K562 (cell line): ENCODE data around the gene C10orf53. TPM values are rescaled to one million over a fixed set of nuclear protein-coding genes. Genes with fewer than 3 reads are reported as not detected.

Source experiments
- ATAC-seq: fragments of 200-7000 bp; cut with Tn5 transposase; 3 replicates; pipeline ENCODE4 v1.9.1; 2020; ENCODE audit warnings: moderate library complexity
- BruUV-seq: library from RNA; stranded (reverse); fragments of 400-500 nt; replicated peaks from 2 replicates; lab custom pipeline; 2021; lab: Mats Ljungman, UMichigan
- CTCF ChIA-PET: fragments of 300-600 bp; formaldehyde crosslinking; extraction: SDS; loops from one replicate; lab custom pipeline; 2021; ENCODE audit warnings: low intra/inter-chr PET ratio; lab: Yijun Ruan, JAX
- POLR2A ChIA-PET: fragments of 300-600, 350-650 bp; sonication (Branson Sonifier 250); formaldehyde crosslinking; extraction: SDS; loops from one replicate; lab custom pipeline; 2021; ENCODE audit warnings: antibody characterized with exemption, inconsistent platforms; lab: Yijun Ruan, JAX
- DNase-seq, 4 experiments: peaks; one replicate each; pipeline versions ENCODE4 v3.0.0 to v3.0.0-alpha.2; 2011 to 2018; ENCODE audit warnings: low spot score in 3 of 4, mixed read lengths in 3 of 4; ENCODE audit errors: extremely low read depth in 1 of 4
- FAIRE-seq: peaks from 2 replicates; lab custom pipeline; 2011; peaks lifted over from hg19 to GRCh38; lab: Jason Lieb, UNC
- H2AFZ ChIP-seq: 2 replicates; pipeline ENCODE4 v1.6.0; 2011; ENCODE audit warnings: low read depth, low read length, control low read depth, inconsistent platforms
- H3K27ac ChIP-seq: fragments of 200-600 bp; 3 replicates; pipeline ENCODE4 v1.8.0; 2011; ENCODE audit warnings: low read depth, mild to moderate bottlenecking, control low read depth, inconsistent platforms, low read length, moderate library complexity, mixed read lengths; ENCODE audit errors: extremely low read depth
- H3K27me3 ChIP-seq, 2 experiments: fragments of 300-600 bp in 1 of 2; 2 replicates in 1 of 2; 3 replicates in 1 of 2; pipeline versions ENCODE4 v1.6.0 to v1.8.0; 2011; ENCODE audit warnings: inconsistent platforms in 2 of 2, low read length in 2 of 2, mild to moderate bottlenecking in 1 of 2, mixed read lengths in 1 of 2, moderate library complexity in 1 of 2; ENCODE audit not compliant: control insufficient read depth in 2 of 2, insufficient read depth in 2 of 2
- H3K36me3 ChIP-seq: fragments of 300-600 bp; 3 replicates; pipeline ENCODE4 v1.8.0; 2011; ENCODE audit warnings: mild to moderate bottlenecking, low read length, inconsistent platforms; ENCODE audit not compliant: control insufficient read depth, insufficient read depth
- H3K4me1 ChIP-seq, 2 experiments: fragments of 200-600 bp in 1 of 2; replicated peaks in 1 of 2; 2 replicates in 1 of 2; 3 replicates in 1 of 2; pipeline versions ENCODE4 v1.5.1 to v1.8.0; 2011; ENCODE audit warnings: inconsistent platforms in 2 of 2, low read length in 2 of 2, mild to moderate bottlenecking in 1 of 2, mixed read lengths in 1 of 2, moderate library complexity in 1 of 2; ENCODE audit not compliant: control insufficient read depth in 2 of 2, insufficient read depth in 2 of 2
- H3K4me2 ChIP-seq: 2 replicates; pipeline ENCODE4 v1.6.1; 2011; ENCODE audit warnings: low read length, control low read depth, inconsistent platforms, mixed read lengths; ENCODE audit not compliant: insufficient read depth
- H3K4me3 ChIP-seq: fragments of 200-600 bp; sonication (generic), shearing (Covaris generic); 2 replicates; pipeline ENCODE4 v1.5.1; 2016; ENCODE audit warnings: control low read depth, inconsistent platforms
- H3K79me2 ChIP-seq: fragments of 200-600 bp; 3 replicates; pipeline ENCODE4 v1.8.0; 2011; ENCODE audit warnings: low read length, inconsistent platforms; ENCODE audit not compliant: control insufficient read depth, insufficient read depth
- H3K9ac ChIP-seq, 2 experiments: 2 replicates each; pipeline versions ENCODE4 v1.6.0 to v1.6.1; 2011; ENCODE audit warnings: low read depth in 2 of 2, low read length in 2 of 2, control low read depth in 1 of 2, inconsistent platforms in 1 of 2, mild to moderate bottlenecking in 1 of 2, mixed read lengths in 1 of 2; ENCODE audit not compliant: insufficient read depth in 1 of 2
- H3K9me1 ChIP-seq: one replicate; pipeline ENCODE4 v1.6.0; 2011; ENCODE audit warnings: inconsistent platforms, mild to moderate bottlenecking, low read length, moderate library complexity; ENCODE audit not compliant: control insufficient read depth, insufficient read depth
- H3K9me3 ChIP-seq: replicated peaks from 2 replicates; pipeline ENCODE4 v1.5.1; 2011; ENCODE audit warnings: low read depth, low read length, inconsistent platforms; ENCODE audit not compliant: control insufficient read depth, insufficient read depth
- H4K20me1 ChIP-seq: replicated peaks from 2 replicates; pipeline ENCODE4 v1.6.1; 2011; ENCODE audit warnings: low read length, inconsistent platforms, mixed read lengths; ENCODE audit not compliant: control insufficient read depth, insufficient read depth
- ADNP ChIP-seq: fragments of 200-800 bp; sonication (Bioruptor generic); IDR thresholded peaks from 2 replicates; pipeline ENCODE4 v1.6.1; 2016; ENCODE audit warnings: missing genetic modification characterization, missing compliant biosample characterization
- BDP1 ChIP-seq: IDR thresholded peaks from 3 replicates; pipeline ENCODE4 v1.6.1; 2011; ENCODE audit not compliant: insufficient read length, insufficient read depth
- CHD1 ChIP-seq: fragments of 200-600 bp; sonication (generic); IDR thresholded peaks from one replicate; pipeline ENCODE4 v1.6.1; 2012; ENCODE audit warnings: mild to moderate bottlenecking, moderate library complexity, low read length, inconsistent platforms
- DNMT1 ChIP-seq: fragments of 450-650 bp; IDR thresholded peaks from 2 replicates; pipeline ENCODE4 v1.6.1; 2016; ENCODE audit warnings: antibody characterized with exemption, mild to moderate bottlenecking
- E2F1 ChIP-seq: sonication (generic); formaldehyde crosslinking; IDR thresholded peaks from 2 replicates; pipeline ENCODE4 v1.8.1; 2023; ENCODE audit warnings: mild to moderate bottlenecking, missing genetic modification reagents, moderate library complexity
- GATA2 ChIP-seq: sonication (generic); formaldehyde crosslinking; IDR thresholded peaks from 2 replicates; pipeline ENCODE4 v1.4.0; 2020; ENCODE audit warnings: mild to moderate bottlenecking, missing genetic modification reagents
- LEF1 ChIP-seq: fragments of 450-650 bp; IDR thresholded peaks from 2 replicates; pipeline ENCODE4 v1.6.1; 2016; ENCODE audit warnings: mild to moderate bottlenecking
- RNF219 ChIP-seq: fragments of 250-450 bp; sonication (Bioruptor Pico); IDR thresholded peaks from 2 replicates; pipeline ENCODE4 v1.5.0; 2022; ENCODE audit warnings: mild to moderate bottlenecking
- SAP30 ChIP-seq: fragments of 200-600 bp; sonication (generic); IDR thresholded peaks from 2 replicates; pipeline ENCODE4 v1.6.1; 2012; ENCODE audit warnings: borderline replicate concordance, low read depth, mild to moderate bottlenecking, moderate library complexity, low read length, control low read depth, inconsistent platforms; ENCODE audit not compliant: insufficient read depth, poor library complexity, severe bottlenecking
- ZKSCAN1 ChIP-seq: fragments of 150-350 bp; IDR thresholded peaks from 2 replicates; pipeline ENCODE4 v1.6.1; 2016; ENCODE audit warnings: low read depth, low read length
- ZNF24 ChIP-seq: fragments of 450-650 bp; IDR thresholded peaks from 2 replicates; pipeline ENCODE4 v1.6.1; 2016
- WGBS: fragments of 100-300 bp; shearing (Covaris generic); methylation state at CpG from one replicate; pipeline ENCODE4 v1.1.6; 2016; ENCODE audit warnings: low coverage, mixed read lengths; ENCODE audit not compliant: insufficient coverage; ENCODE audit errors: missing lambda C conversion rate; 5-methylcytosine and 5-hydroxymethylcytosine counted together
- in situ Hi-C: fragments of 300-500 bp; cut with MboI; formaldehyde crosslinking; loops from 4 replicates; pipeline ENCODE4 v1.15.0; 2018; ENCODE audit warnings: inconsistent platforms, mixed read lengths
- intact Hi-C: fragments of 100-400 bp; cut with micrococcal nuclease; formaldehyde crosslinking; loops from 2 replicates; pipeline ENCODE4 v1.14.2; 2022
- polyA plus RNA-seq, 8 experiments: library from polyadenylated mRNA; depleted of rRNA in 4 of 8; stranded (reverse) in 5 of 8; unstranded in 3 of 8; fragments of >200 nt; fragmentation: Nextera tagmentation in 2 of 8; fragmentation: Illumina TruSeq in 1 of 8; extraction: Ambion mirVana in 2 of 8; extraction: Trizol in 1 of 8; gene quantifications; 2 replicates each; pipeline versions ENCODE4 v1.2.1 to v1.2.3, GENCODE V29; 2011 to 2014; ENCODE audit warnings: inconsistent platforms in 1 of 8, missing spikeins in 1 of 8
- total RNA-seq, 7 experiments: library from RNA; depleted of rRNA in 6 of 7; stranded (reverse); fragments of >200 nt in 6 of 7; fragmentation: Illumina TruSeq in 2 of 7; extraction: Trizol in 2 of 7; gene quantifications; 2 replicates each; pipeline versions ENCODE4 v1.2.1 to v1.2.3, GENCODE V29; 2011 to 2021; ENCODE audit warnings: low replicate concordance in 1 of 7
- TF ChIP-seq, protein P1 (sequence below): fragments of 150-350 bp; conservative IDR thresholded peaks from 2 replicates; pipeline ENCODE4 v1.6.1; 2014; ENCODE audit warnings: low read length
- TF ChIP-seq, protein P2 (sequence below): fragments of 450-650 bp; IDR thresholded peaks from 2 replicates; pipeline ENCODE4 v1.6.1; 2016; ENCODE audit warnings: borderline replicate concordance

C10orf53 gene
- total and polyA plus RNA-seq, 9 of the 15 experiments (the other 6 are each of a cell fraction or from before 2014, with no cell fraction given) = not detected

- no peak overlapping the region for H3K9ac ChIP-seq
- 3% methylated on average over 2 of the region's 2 CpGs for WGBS
- H3K79me2 ChIP-seq = no peaks in the 10 kb centered on the region
- H4K20me1 ChIP-seq = no peaks in the 10 kb centered on the region
- TF ChIP-seq BDP1 (no peak), E2F1 (no peak), ZKSCAN1 (no peak), ADNP (tag) (no peak), LEF1 (no peak), DNMT1 (no peak), SAP30 (no peak), GATA2 (no peak), ZNF24 (no peak), CHD1 (no peak), RNF219 (CRISPR knock-in tag) (no peak)
- TF ChIP-seq, protein P1, sequence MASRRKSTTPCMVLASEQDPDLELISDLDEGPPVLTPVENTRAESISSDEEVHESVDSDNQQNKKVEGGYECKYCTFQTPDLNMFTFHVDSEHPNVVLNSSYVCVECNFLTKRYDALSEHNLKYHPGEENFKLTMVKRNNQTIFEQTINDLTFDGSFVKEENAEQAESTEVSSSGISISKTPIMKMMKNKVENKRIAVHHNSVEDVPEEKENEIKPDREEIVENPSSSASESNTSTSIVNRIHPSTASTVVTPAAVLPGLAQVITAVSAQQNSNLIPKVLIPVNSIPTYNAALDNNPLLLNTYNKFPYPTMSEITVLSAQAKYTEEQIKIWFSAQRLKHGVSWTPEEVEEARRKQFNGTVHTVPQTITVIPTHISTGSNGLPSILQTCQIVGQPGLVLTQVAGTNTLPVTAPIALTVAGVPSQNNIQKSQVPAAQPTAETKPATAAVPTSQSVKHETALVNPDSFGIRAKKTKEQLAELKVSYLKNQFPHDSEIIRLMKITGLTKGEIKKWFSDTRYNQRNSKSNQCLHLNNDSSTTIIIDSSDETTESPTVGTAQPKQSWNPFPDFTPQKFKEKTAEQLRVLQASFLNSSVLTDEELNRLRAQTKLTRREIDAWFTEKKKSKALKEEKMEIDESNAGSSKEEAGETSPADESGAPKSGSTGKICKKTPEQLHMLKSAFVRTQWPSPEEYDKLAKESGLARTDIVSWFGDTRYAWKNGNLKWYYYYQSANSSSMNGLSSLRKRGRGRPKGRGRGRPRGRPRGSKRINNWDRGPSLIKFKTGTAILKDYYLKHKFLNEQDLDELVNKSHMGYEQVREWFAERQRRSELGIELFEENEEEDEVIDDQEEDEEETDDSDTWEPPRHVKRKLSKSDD = no peak
- TF ChIP-seq, protein P2, sequence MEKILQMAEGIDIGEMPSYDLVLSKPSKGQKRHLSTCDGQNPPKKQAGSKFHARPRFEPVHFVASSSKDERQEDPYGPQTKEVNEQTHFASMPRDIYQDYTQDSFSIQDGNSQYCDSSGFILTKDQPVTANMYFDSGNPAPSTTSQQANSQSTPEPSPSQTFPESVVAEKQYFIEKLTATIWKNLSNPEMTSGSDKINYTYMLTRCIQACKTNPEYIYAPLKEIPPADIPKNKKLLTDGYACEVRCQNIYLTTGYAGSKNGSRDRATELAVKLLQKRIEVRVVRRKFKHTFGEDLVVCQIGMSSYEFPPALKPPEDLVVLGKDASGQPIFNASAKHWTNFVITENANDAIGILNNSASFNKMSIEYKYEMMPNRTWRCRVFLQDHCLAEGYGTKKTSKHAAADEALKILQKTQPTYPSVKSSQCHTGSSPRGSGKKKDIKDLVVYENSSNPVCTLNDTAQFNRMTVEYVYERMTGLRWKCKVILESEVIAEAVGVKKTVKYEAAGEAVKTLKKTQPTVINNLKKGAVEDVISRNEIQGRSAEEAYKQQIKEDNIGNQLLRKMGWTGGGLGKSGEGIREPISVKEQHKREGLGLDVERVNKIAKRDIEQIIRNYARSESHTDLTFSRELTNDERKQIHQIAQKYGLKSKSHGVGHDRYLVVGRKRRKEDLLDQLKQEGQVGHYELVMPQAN = no peak
- in situ Hi-C loops (no loop called here), intact Hi-C loops (no loop called here)
- no peak overlapping the region for H3K4me2 ChIP-seq
- ATAC-seq (no peak), DNase-seq (no peak), FAIRE-seq (no peak)
- H3K4me1 ChIP-seq = no peaks in the 10 kb centered on the region
- no peak overlapping the region for H3K4me3 ChIP-seq
- BruUV-seq = no TSS peak
- ChIA-PET POLR2A (no interaction called here), CTCF (no interaction called here)
- H3K9me3 ChIP-seq = no peaks in the 10 kb centered on the region
- H3K27ac ChIP-seq = no peak overlapping the region
- no peaks in the 10 kb centered on the region for H3K9me1 ChIP-seq
- no peaks in the 10 kb centered on the region for H3K36me3 ChIP-seq
- H3K27me3 ChIP-seq = peaks cover 0 to 5% of the 10 kb centered on the region in 2 experiments; a peak in 2 of 5 replicates
- no peak overlapping the region for H2AFZ ChIP-seq
Observed at GRCh38 chr10:49726593-49726992, 47.1 kb downstream of the C10orf53 start.
